Stimulated activated CD4-positive, alpha-beta T cell treated with anti-CD3 and anti-CD28 coated beads, Interleukin-15, amount 100 ng/mL, for 24 hours (primary cell): ENCODE measurements around the gene SIRT2.
"Not testable (repeated sequence)": the region's sequence is repeated elsewhere in the genome, so short reads cannot be mapped to it uniquely, and the experiment has no call there.

ENCODE experiments used
- DNase-seq: peaks from one replicate; pipeline ENCODE4 v3.0.0-alpha.2; 2020

The SIRT2 gene

GRCh38 chr19:38862321-38863059, 36.9 kb downstream of the SIRT2 start:
- no peak for DNase-seq

GRCh38 chr19:38861368-38861767, 38.0 kb downstream of the SIRT2 start:
- DNase-seq = no peak

GRCh38 chr19:38859631-38860204, 39.7 kb downstream of the SIRT2 start:
- not testable (repeated sequence) for DNase-seq

GRCh38 chr19:38856813-38857212, 42.6 kb downstream of the SIRT2 start:
- no peak for DNase-seq

- not testable (repeated sequence) for DNase-seq
Observed at GRCh38 chr19:38855751-38856150, 43.7 kb downstream of the SIRT2 start.

GRCh38 chr19:38854961-38855360, 44.5 kb downstream of the SIRT2 start:
- not testable (repeated sequence) for DNase-seq

GRCh38 chr19:38853214-38853613, 46.2 kb downstream of the SIRT2 start:
- no peak for DNase-seq

GRCh38 chr19:38852231-38853044, 47.0 kb downstream of the SIRT2 start:
- DNase-seq = peak; percentile 74

GRCh38 chr19:38851622-38852230, 47.7 kb downstream of the SIRT2 start:
- DNase-seq = peak; percentile 95

GRCh38 chr19:38850976-38851621, 48.3 kb downstream of the SIRT2 start:
- peak; percentile 50 for DNase-seq

GRCh38 chr19:38850436-38850975, 48.9 kb downstream of the SIRT2 start:
- DNase-seq = peak; percentile 98

- peak; percentile 99 for DNase-seq
Observed at GRCh38 chr19:38849860-38850435, 49.5 kb downstream of the SIRT2 start, which contains the start of gene HNRNPL. Gene HNRNPL (minus strand): TSS chr19:38849986. CDS start chr19:38849966, 20 bp downstream.

- peak; percentile 99 for DNase-seq
Observed at GRCh38 chr19:38849147-38849859, 50.1 kb downstream of the SIRT2 start.

GRCh38 chr19:38848299-38849146, 50.9 kb downstream of the SIRT2 start:
- no peak for DNase-seq

- DNase-seq = no peak
Observed at GRCh38 chr19:38846097-38846496, 53.3 kb downstream of the SIRT2 start.

GRCh38 chr19:38845374-38846024, 53.9 kb downstream of the SIRT2 start:
- DNase-seq = no peak

GRCh38 chr19:38844093-38844686, 55.2 kb downstream of the SIRT2 start:
- DNase-seq = no peak

- DNase-seq = no peak
Observed at GRCh38 chr19:38843175-38843758, 56.2 kb downstream of the SIRT2 start.
